ENCODE results near the gene YY1. TPM values are rescaled to one million over a fixed set of nuclear protein-coding genes. Genes with fewer than 3 reads are reported as not detected.
"Not testable (repeated sequence)": the region's sequence is repeated elsewhere in the genome, so short reads cannot be mapped to it uniquely, and the experiment has no call there.

The YY1 gene
- total RNA-seq, 2 experiments from 2014 or later: 82.4 to 85.0 TPM

- no peaks in the 10 kb centered on the region for H3K9me3 Mint-ChIP-seq
- CTCF ChIA-PET: interaction anchor here (1.1 to 3.5 kb wide), 5 partner anchors 20 to 140 kb away, joined by 3 to 19 read pairs (median 4); no protein-coding TSS in a partner anchor
- peaks cover 27% of the 10 kb centered on the region for H3K4me1 Mint-ChIP-seq (ENCODE audit: low read depth)
- no peaks in the 10 kb centered on the region for H3K36me3 Mint-ChIP-seq (ENCODE audit: low read depth)
- H3K27me3 Mint-ChIP-seq (ENCODE audit: low read depth): no peaks in the 10 kb centered on the region
- H3K27ac Mint-ChIP-seq: no peak overlapping the region
- H3K4me3 Mint-ChIP-seq: peak overlapping the region; percentile 29
- intact Hi-C loops (cut with micrococcal nuclease): loop anchor here (2.0 kb wide), 1 partner anchor 147 kb away; no protein-coding TSS in a partner anchor
- no peak for DNase-seq
Measured at GRCh38 chr14:100215330-100215885, 23.5 kb upstream of the YY1 start.

GRCh38 chr14:100219126-100219785 lies 19.7 kb upstream of the YY1 start:
- Mint-ChIP-seq H3K27me3 (ENCODE audit: low read depth) (no peaks in the 10 kb centered on the region), H3K27ac (no peak overlapping the region), H3K36me3 (ENCODE audit: low read depth) (no peaks in the 10 kb centered on the region), H3K9me3 (no peaks in the 10 kb centered on the region), H3K4me3 (no peak overlapping the region), H3K4me1 (ENCODE audit: low read depth) (peaks cover 15% of the 10 kb centered on the region)
- CTCF ChIA-PET: interaction anchor here (0.7 to 1.6 kb wide), 5 partner anchors 9 to 67 kb away, joined by 3 to 5 read pairs (median 3); no protein-coding TSS in a partner anchor
- intact Hi-C loops (cut with micrococcal nuclease): no loop called here
- no peak for DNase-seq

GRCh38 chr14:100221533-100222223 lies 17.3 kb upstream of the YY1 start:
- Mint-ChIP-seq H3K27ac (no peak overlapping the region), H3K9me3 (no peaks in the 10 kb centered on the region), H3K27me3 (ENCODE audit: low read depth) (no peaks in the 10 kb centered on the region), H3K4me3 (no peak overlapping the region), H3K36me3 (ENCODE audit: low read depth) (peaks cover 2% of the 10 kb centered on the region), H3K4me1 (ENCODE audit: low read depth) (peaks cover 8% of the 10 kb centered on the region)
- CTCF ChIA-PET: interaction anchor here (0.6 to 5.3 kb wide), 9 partner anchors 11 to 703 kb away, joined by 3 to 37 read pairs (median 8); no protein-coding TSS in a partner anchor
- intact Hi-C loops (cut with micrococcal nuclease): loop anchor here (1.0 to 5.0 kb wide), 3 partner anchors 17 to 156 kb away; partner anchors contain the start of gene WDR25
- DNase-seq: peak; percentile 81

GRCh38 chr14:100222224-100223093 lies 16.5 kb upstream of the YY1 start:
- Mint-ChIP-seq H3K27ac (no peak overlapping the region), H3K9me3 (no peaks in the 10 kb centered on the region), H3K4me1 (ENCODE audit: low read depth) (peaks cover 8% of the 10 kb centered on the region), H3K4me3 (no peak overlapping the region), H3K27me3 (ENCODE audit: low read depth) (no peaks in the 10 kb centered on the region), H3K36me3 (ENCODE audit: low read depth) (peaks cover 2% of the 10 kb centered on the region)
- DNase-seq: peak; percentile 34
- CTCF ChIA-PET: interaction anchor here (0.6 to 5.3 kb wide), 13 partner anchors 8 to 704 kb away, joined by 3 to 37 read pairs (median 6); no protein-coding TSS in a partner anchor
- intact Hi-C loops (cut with micrococcal nuclease): loop anchor here (1.0 to 5.0 kb wide), 2 partner anchors 8 to 155 kb away; partner anchors contain the start of gene WDR25

GRCh38 chr14:100223332-100224201 lies 15.4 kb upstream of the YY1 start:
- Mint-ChIP-seq H3K4me1 (ENCODE audit: low read depth) (peaks cover 11% of the 10 kb centered on the region), H3K4me3 (no peak overlapping the region), H3K27ac (no peak overlapping the region), H3K27me3 (ENCODE audit: low read depth) (no peaks in the 10 kb centered on the region), H3K36me3 (ENCODE audit: low read depth) (peaks cover 2% of the 10 kb centered on the region), H3K9me3 (no peaks in the 10 kb centered on the region)
- DNase-seq: peak; percentile 56
- intact Hi-C loops (cut with micrococcal nuclease): loop anchor here (1.0 to 5.0 kb wide), 3 partner anchors 9 to 154 kb away; partner anchors contain the start of gene WDR25
- CTCF ChIA-PET: interaction anchor here (0.6 to 5.3 kb wide), 14 partner anchors 9 to 422 kb away, joined by 3 to 37 read pairs (median 4); no protein-coding TSS in a partner anchor

- Mint-ChIP-seq H3K9me3 (no peaks in the 10 kb centered on the region), H3K4me1 (ENCODE audit: low read depth) (peaks cover 12% of the 10 kb centered on the region), H3K36me3 (ENCODE audit: low read depth) (peaks cover 2% of the 10 kb centered on the region), H3K27me3 (ENCODE audit: low read depth) (no peaks in the 10 kb centered on the region), H3K27ac (no peak overlapping the region), H3K4me3 (no peak overlapping the region)
- intact Hi-C loops (cut with micrococcal nuclease): loop anchor here (1.0 to 5.0 kb wide), 2 partner anchors 13 to 153 kb away; partner anchors contain the start of gene WDR25
- DNase-seq: no peak
- CTCF ChIA-PET: interaction anchor here (0.6 to 5.3 kb wide), 12 partner anchors 9 to 250 kb away, joined by 3 to 37 read pairs (median 4); no protein-coding TSS in a partner anchor
Measured at GRCh38 chr14:100224229-100224866, 14.6 kb upstream of the YY1 start.

- CTCF ChIA-PET: interaction anchor here (0.9 to 5.3 kb wide), 6 partner anchors 9 to 32 kb away, joined by 3 to 37 read pairs (median 16); no protein-coding TSS in a partner anchor
- Mint-ChIP-seq H3K27me3 (ENCODE audit: low read depth) (no peaks in the 10 kb centered on the region), H3K27ac (no peak overlapping the region), H3K36me3 (ENCODE audit: low read depth) (peaks cover 2% of the 10 kb centered on the region), H3K4me1 (ENCODE audit: low read depth) (peaks cover 12% of the 10 kb centered on the region), H3K9me3 (no peaks in the 10 kb centered on the region), H3K4me3 (no peak overlapping the region)
- DNase-seq: no peak
- intact Hi-C loops (cut with micrococcal nuclease): no loop called here
Measured at GRCh38 chr14:100225169-100225568, 13.8 kb upstream of the YY1 start.

GRCh38 chr14:100230361-100230760 lies 8.6 kb upstream of the YY1 start:
- intact Hi-C loops (cut with micrococcal nuclease): no loop called here
- Mint-ChIP-seq H3K36me3 (ENCODE audit: low read depth) (peaks cover 5% of the 10 kb centered on the region), H3K4me1 (ENCODE audit: low read depth) (peaks cover 40% of the 10 kb centered on the region), H3K27me3 (ENCODE audit: low read depth) (no peaks in the 10 kb centered on the region), H3K4me3 (no peak overlapping the region), H3K27ac (no peak overlapping the region), H3K9me3 (no peaks in the 10 kb centered on the region)
- CTCF ChIA-PET: interaction anchor here (0.6 to 1.9 kb wide), 2 partner anchors 17 to 37 kb away, joined by 3 to 5 read pairs; no protein-coding TSS in a partner anchor
- DNase-seq: no peak

GRCh38 chr14:100234511-100234910 lies 4.4 kb upstream of the YY1 start:
- intact Hi-C loops (cut with micrococcal nuclease): no loop called here
- Mint-ChIP-seq H3K4me3 (no peak overlapping the region), H3K4me1 (ENCODE audit: low read depth) (peaks cover 54% of the 10 kb centered on the region), H3K27ac (peak overlapping the region; percentile 81), H3K36me3 (ENCODE audit: low read depth) (peaks cover 14% of the 10 kb centered on the region), H3K9me3 (no peaks in the 10 kb centered on the region), H3K27me3 (ENCODE audit: low read depth) (no peaks in the 10 kb centered on the region)
- CTCF ChIA-PET: interaction anchor here (1.0 to 2.9 kb wide), 5 partner anchors 10 to 163 kb away, joined by 3 to 15 read pairs (median 5); no protein-coding TSS in a partner anchor
- peak; percentile 55 for DNase-seq

GRCh38 chr14:100236271-100236818 lies 2.6 kb upstream of the YY1 start:
- not testable (repeated sequence) for H3K27me3 Mint-ChIP-seq (ENCODE audit: low read depth); DNase-seq; H3K9me3 Mint-ChIP-seq
- Mint-ChIP-seq H3K27ac (peak overlapping the region; percentile 99), H3K4me1 (ENCODE audit: low read depth) (peaks cover 53% of the 10 kb centered on the region), H3K36me3 (ENCODE audit: low read depth) (peaks cover 21% of the 10 kb centered on the region), H3K4me3 (peak overlapping the region; percentile 98)
- intact Hi-C loops (cut with micrococcal nuclease): loop anchor here (5.0 kb wide), 1 partner anchor 154 kb away; no protein-coding TSS in a partner anchor
- CTCF ChIA-PET: interaction anchor here (1.2 to 3.0 kb wide), 5 partner anchors 9 to 49 kb away, joined by 3 to 37 read pairs (median 12); no protein-coding TSS in a partner anchor

Measured in activated naive CD4-positive, alpha-beta T cell treated with anti-CD3 and anti-CD28 coated beads for 36 hours (primary cell).